H1 (cell line): ENCODE measurements around the gene BRPF1. TPM values are rescaled to one million over a fixed set of nuclear protein-coding genes. Genes with fewer than 3 reads are reported as not detected.

ENCODE experiments used
- CTCF ChIA-PET: fragments of 300-600 bp; sonication (Branson Sonifier 250); formaldehyde crosslinking; loops from one replicate; lab custom pipeline; 2021; ENCODE audit not compliant: partially characterized antibody; lab: Charles Lee
- POLR2A ChIA-PET: fragments of 300-600 bp; sonication (Branson Sonifier 250); formaldehyde crosslinking; loops from one replicate; lab custom pipeline; 2021; ENCODE audit warnings: inconsistent platforms; ENCODE audit not compliant: partially characterized antibody; lab: Charles Lee
- DNase-seq, 2 experiments: peaks; one replicate each; pipeline versions ENCODE4 v3.0.0 to v3.0.0-alpha.2; 2010 to 2022; ENCODE audit warnings: low spot score in 2 of 2, low read depth in 1 of 2, mixed read lengths in 1 of 2
- FAIRE-seq: peaks from 2 replicates; lab custom pipeline; 2011; peaks lifted over from hg19 to GRCh38; lab: Jason Lieb, UNC
- H2AFZ ChIP-seq: 2 replicates; pipeline ENCODE4 v1.8.1; 2012; ENCODE audit warnings: low read length, inconsistent platforms
- H2AK5ac ChIP-seq: 2 replicates; pipeline ENCODE4 v1.6.1; 2013; ENCODE audit warnings: low read depth, low read length
- H2BK120ac ChIP-seq: replicated peaks from 2 replicates; pipeline ENCODE3; 2013; ENCODE audit warnings: low read depth, low read length, inconsistent platforms
- H2BK12ac ChIP-seq: 2 replicates; pipeline ENCODE4 v1.6.1; 2013; ENCODE audit warnings: low read depth, low read length
- H2BK15ac ChIP-seq: 2 replicates; pipeline ENCODE4 v1.6.1; 2013; ENCODE audit warnings: low read length
- H2BK20ac ChIP-seq: 2 replicates; pipeline ENCODE4 v1.6.1; 2013; ENCODE audit warnings: low read length
- H2BK5ac ChIP-seq: 2 replicates; pipeline ENCODE4 v1.6.1; 2013; ENCODE audit warnings: low read depth, low read length
- H3K14ac ChIP-seq: 2 replicates; pipeline ENCODE4 v1.6.1; 2013; ENCODE audit warnings: inconsistent platforms; ENCODE audit not compliant: insufficient read length
- H3K18ac ChIP-seq: 2 replicates; pipeline ENCODE4 v1.6.1; 2013; ENCODE audit warnings: low read length; ENCODE audit errors: extremely low read depth
- H3K23ac ChIP-seq: 2 replicates; pipeline ENCODE4 v1.6.1; 2013; ENCODE audit warnings: inconsistent platforms; ENCODE audit not compliant: insufficient read length
- H3K23me2 ChIP-seq: 2 replicates; pipeline ENCODE4 v1.6.1; 2013; ENCODE audit warnings: low read depth, low read length
- H3K27ac ChIP-seq: 2 replicates; pipeline ENCODE4 v1.6.1; 2011; ENCODE audit warnings: low read depth, low read length, inconsistent platforms
- H3K27me3 ChIP-seq, 4 experiments: replicated peaks in 1 of 4; 1 replicate in 1 of 4; 2 replicates in 3 of 4; pipeline versions ENCODE4 v1.6.1 to v1.8.1; 2011 to 2013; ENCODE audit warnings: low read length in 3 of 4, mild to moderate bottlenecking in 3 of 4, inconsistent platforms in 2 of 4, mixed read lengths in 2 of 4, moderate library complexity in 1 of 4; ENCODE audit not compliant: control insufficient read depth in 3 of 4, insufficient read depth in 3 of 4; ENCODE audit errors: extremely low read depth in 1 of 4
- H3K36me3 ChIP-seq, 4 experiments: 2 replicates each; pipeline versions ENCODE4 v1.6.1 to v1.8.1; 2011 to 2013; ENCODE audit warnings: mild to moderate bottlenecking in 4 of 4, low read length in 3 of 4, moderate library complexity in 2 of 4, control low read depth in 1 of 4, inconsistent platforms in 1 of 4; ENCODE audit not compliant: insufficient read depth in 4 of 4, control insufficient read depth in 2 of 4
- H3K4ac ChIP-seq: replicated peaks from 2 replicates; pipeline ENCODE3; 2013; ENCODE audit warnings: low read length, low read depth, mixed read lengths, inconsistent platforms; ENCODE audit not compliant: insufficient read length
- H3K4me1 ChIP-seq, 4 experiments: replicated peaks in 1 of 4; 1 replicate in 1 of 4; 2 replicates in 3 of 4; pipeline versions ENCODE4 v1.6.1 to v1.8.1; 2011 to 2013; ENCODE audit warnings: low read length in 3 of 4, inconsistent platforms in 2 of 4, mixed read lengths in 1 of 4; ENCODE audit not compliant: insufficient read depth in 4 of 4, control insufficient read depth in 3 of 4
- H3K4me2 ChIP-seq, 2 experiments: 2 replicates each; pipeline versions ENCODE4 v1.6.1 to v1.8.1; 2011 to 2013; ENCODE audit warnings: low read depth in 2 of 2, low read length in 2 of 2, control low read depth in 1 of 2, inconsistent platforms in 1 of 2, mild to moderate bottlenecking in 1 of 2; ENCODE audit not compliant: insufficient read depth in 1 of 2
- H3K4me3 ChIP-seq, 4 experiments: fragments of 200-600, 300-600 bp in 1 of 4; sonication (generic), shearing (Covaris generic), sonication (Bioruptor Twin) in 1 of 4; 2 replicates each; pipeline versions ENCODE4 v1.5.1 to v1.8.1; 2011 to 2016; ENCODE audit warnings: low read length in 4 of 4, low read depth in 3 of 4, control low read depth in 2 of 4, inconsistent platforms in 2 of 4, mild to moderate bottlenecking in 2 of 4, mixed read lengths in 1 of 4, moderate library complexity in 1 of 4; ENCODE audit not compliant: insufficient read depth in 2 of 4; ENCODE audit errors: extremely low read depth in 1 of 4
- H3K56ac ChIP-seq: replicated peaks from 2 replicates; pipeline ENCODE3; 2013; ENCODE audit warnings: low read depth, mild to moderate bottlenecking, mixed read lengths, low read length, inconsistent platforms; ENCODE audit not compliant: insufficient read length
- H3K79me1 ChIP-seq: 2 replicates; pipeline ENCODE4 v1.6.1; 2013; ENCODE audit warnings: low read depth, low read length, control low read depth
- H3K79me2 ChIP-seq, 2 experiments: 2 replicates each; pipeline versions ENCODE4 v1.6.1 to v1.8.1; 2012 to 2013; ENCODE audit warnings: low read length in 2 of 2, mild to moderate bottlenecking in 2 of 2, inconsistent platforms in 1 of 2; ENCODE audit not compliant: insufficient read depth in 2 of 2, control insufficient read depth in 1 of 2
- H3K9ac ChIP-seq, 4 experiments: replicated peaks in 1 of 4; 1 replicate in 1 of 4; 2 replicates in 3 of 4; pipeline versions ENCODE4 v1.6.1 to v1.8.1; 2011 to 2013; ENCODE audit warnings: low read depth in 3 of 4, low read length in 3 of 4, control low read depth in 2 of 4, mild to moderate bottlenecking in 2 of 4, moderate library complexity in 2 of 4, inconsistent platforms in 1 of 4; ENCODE audit errors: extremely low read depth in 1 of 4
- H3K9me3 ChIP-seq, 2 experiments: 2 replicates each; pipeline versions ENCODE4 v1.6.1 to v1.8.1; 2012 to 2013; ENCODE audit warnings: mild to moderate bottlenecking in 2 of 2, moderate library complexity in 2 of 2, control low read depth in 1 of 2, inconsistent platforms in 1 of 2, low read depth in 1 of 2, low read length in 1 of 2, mixed read lengths in 1 of 2; ENCODE audit not compliant: insufficient read depth in 2 of 2
- H4K20me1 ChIP-seq, 2 experiments: replicated peaks in 1 of 2; 2 replicates each; pipeline versions ENCODE3 to v1.8.1; 2011 to 2013; ENCODE audit warnings: inconsistent platforms in 2 of 2, low read length in 2 of 2, mild to moderate bottlenecking in 1 of 2; ENCODE audit not compliant: insufficient read depth in 2 of 2, control insufficient read depth in 1 of 2
- H4K5ac ChIP-seq: 2 replicates; pipeline ENCODE4 v1.6.1; 2013; ENCODE audit warnings: low read length, low read depth, mixed read lengths, inconsistent platforms; ENCODE audit not compliant: insufficient read length
- H4K8ac ChIP-seq: 2 replicates; pipeline ENCODE4 v1.8.0; 2013; ENCODE audit warnings: mild to moderate bottlenecking, moderate library complexity, low read length, inconsistent platforms; ENCODE audit not compliant: insufficient read depth; ENCODE audit errors: extremely low read depth
- H4K91ac ChIP-seq: replicated peaks from 2 replicates; pipeline ENCODE3; 2013; ENCODE audit warnings: low read length, mixed read lengths, inconsistent platforms; ENCODE audit not compliant: insufficient read length
- BCL11A ChIP-seq, 2 experiments: IDR thresholded peaks; one replicate each; pipeline ENCODE4 v1.6.1; 2011; ENCODE audit warnings: low read depth in 2 of 2, low read length in 2 of 2, mild to moderate bottlenecking in 2 of 2
- BRCA1 ChIP-seq: IDR thresholded peaks from 2 replicates; pipeline ENCODE4 v1.6.1; 2012; ENCODE audit warnings: low read depth, low read length, improper control_type of control experiment
- CBX8 ChIP-seq: fragments of 300-800, 300-1000 bp; sonication (generic); IDR thresholded peaks from 2 replicates; pipeline ENCODE4 v1.7.1; 2016; ENCODE audit warnings: low read depth, low read length, borderline replicate concordance
- JUND ChIP-seq: IDR thresholded peaks from 2 replicates; pipeline ENCODE4 v1.6.1; 2011; ENCODE audit warnings: mild to moderate bottlenecking, improper control_type of control experiment, low read length
- KDM4A ChIP-seq: IDR thresholded peaks from one replicate; pipeline ENCODE4 v1.7.1; 2012; ENCODE audit warnings: low read depth, mild to moderate bottlenecking, moderate library complexity, low read length, inconsistent platforms; ENCODE audit not compliant: severe bottlenecking
- SAP30 ChIP-seq: fragments of 300-600 bp; sonication (generic); IDR thresholded peaks from 2 replicates; pipeline ENCODE4 v1.7.1; 2012; ENCODE audit warnings: low read length, moderate library complexity, mild to moderate bottlenecking, inconsistent platforms; ENCODE audit not compliant: insufficient read depth, insufficient replicate concordance
- SIRT6 ChIP-seq: IDR thresholded peaks from one replicate; pipeline ENCODE4 v1.7.1; 2012; ENCODE audit warnings: low read length, inconsistent platforms
- SP4 ChIP-seq: IDR thresholded peaks from 2 replicates; pipeline ENCODE4 v1.6.1; 2012; ENCODE audit warnings: low read length, inconsistent platforms
- SRF ChIP-seq: IDR thresholded peaks from 2 replicates; pipeline ENCODE4 v1.6.1; 2011; ENCODE audit warnings: mild to moderate bottlenecking, low read depth, low read length, moderate library complexity
- TBP ChIP-seq: IDR thresholded peaks from 2 replicates; pipeline ENCODE4 v1.6.1; 2011; ENCODE audit warnings: low read depth, low read length, improper control_type of control experiment
- YY1 ChIP-seq: IDR thresholded peaks from 2 replicates; pipeline ENCODE4 v1.6.1; 2011; ENCODE audit warnings: low read depth, mild to moderate bottlenecking, low read length
- ZNF274 ChIP-seq: IDR thresholded peaks from 2 replicates; pipeline ENCODE4 v1.7.0; 2012; ENCODE audit warnings: low read length, borderline replicate concordance; ENCODE audit errors: extremely low read depth
- WGBS, 2 experiments: shearing (Covaris generic) in 1 of 2; methylation state at CpG; one replicate each; pipeline versions ENCODE4 v1.1.6 to v1.1.7; 2013 to 2015; ENCODE audit warnings: low lambda C conversion rate in 2 of 2, mixed read lengths in 2 of 2, inconsistent platforms in 1 of 2, low coverage in 1 of 2, missing lambda C conversion rate in 1 of 2; ENCODE audit not compliant: insufficient replicate concordance in 2 of 2, insufficient coverage in 1 of 2, insufficient read length in 1 of 2; ENCODE audit errors: extremely low coverage in 1 of 2, missing lambda C conversion rate in 1 of 2; 5-methylcytosine and 5-hydroxymethylcytosine counted together
- polyA plus RNA-seq, 7 experiments: library from polyadenylated mRNA; depleted of rRNA in 3 of 7; stranded (reverse) in 5 of 7; unstranded in 2 of 7; fragments of >200 nt in 5 of 7; fragments of 200-250 nt in 2 of 7; gene quantifications; 1 replicate in 5 of 7; 2 replicates in 1 of 7; 4 replicates in 1 of 7; pipeline versions ENCODE4 v1.2.1 to v1.2.3, GENCODE V29; 2011 to 2013; ENCODE audit warnings: missing spikeins in 2 of 7, mixed read lengths in 2 of 7
- total RNA-seq: library from RNA; stranded (reverse); fragmentation: NEBNext Ultra II Directional; extraction: Animal tissue kit (Norgen Biotek cat#: 25700); gene quantifications from 2 replicates; pipeline ENCODE4 v1.2.1, GENCODE V29; 2021

The BRPF1 gene
- total and polyA plus RNA-seq, 2 of the 8 experiments (the other 6 are each of a cell fraction or from before 2014, with no cell fraction given): 11.3 to 21.7 TPM

DNA sequence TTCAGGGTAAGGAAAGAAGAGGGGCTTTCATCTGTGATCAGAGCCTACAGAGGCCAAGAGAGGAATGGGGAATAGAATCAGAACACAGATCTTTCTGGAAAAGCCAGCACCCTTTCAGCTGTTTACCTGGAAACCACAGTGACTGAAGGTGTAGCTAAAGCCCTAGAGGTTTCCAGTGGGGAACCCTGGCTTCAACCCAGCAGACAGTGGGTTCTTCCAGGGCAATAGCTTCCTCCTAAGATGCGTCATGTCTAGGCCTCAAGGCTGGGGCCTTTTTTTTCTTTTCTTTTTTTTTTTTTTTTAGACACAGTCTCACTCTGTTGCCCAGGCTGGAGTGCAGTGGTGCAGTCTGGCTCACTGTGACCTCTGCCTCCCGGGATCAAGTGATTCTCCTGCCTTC lies 31.0 kb upstream of the BRPF1 start:
- POLR2A ChIA-PET: no interaction called here
- no peak overlapping the region for H4K91ac ChIP-seq
- no peaks in the 10 kb centered on the region for H3K79me2 ChIP-seq
- H2AFZ ChIP-seq: no peak overlapping the region
- no peak overlapping the region for H3K18ac ChIP-seq
- no peaks in the 10 kb centered on the region for H3K9me3 ChIP-seq
- H4K20me1 ChIP-seq: peaks cover 0 to 6% of the 10 kb centered on the region in 2 experiments
- H3K4me1 ChIP-seq: peaks cover 0 to 6% (median 4%) of the 10 kb centered on the region in 4 experiments; a peak in 5 of 7 replicates
- no peak overlapping the region for H2AK5ac ChIP-seq
- no peaks in the 10 kb centered on the region; a peak in 2 of 8 replicates for H3K36me3 ChIP-seq
- TF ChIP-seq BRCA1: no peak
- TF ChIP-seq BCL11A (IDR thresholded peaks at IDR 0.05; ENCODE audit: low read depth in 2 of 2, low read length in 2 of 2): no peak
- TF ChIP-seq SIRT6: no peak
- TF ChIP-seq JUND: no peak
- no peak for TF ChIP-seq SP4
- TF ChIP-seq SRF: no peak
- TF ChIP-seq SAP30: no peak
- TF ChIP-seq ZNF274: no peak
- TF ChIP-seq CBX8: no peak
- TF ChIP-seq KDM4A: no peak
- TF ChIP-seq TBP: no peak
- no peak for TF ChIP-seq YY1
- no peak overlapping the region for H4K5ac ChIP-seq
- H2BK15ac ChIP-seq: no peak overlapping the region
- no peak overlapping the region for H2BK5ac ChIP-seq
- peaks cover 0 to 16% (median 11%) of the 10 kb centered on the region in 4 experiments; a peak in 6 of 7 replicates for H3K27me3 ChIP-seq
- FAIRE-seq (no peak), DNase-seq (no peak)
- no peak overlapping the region for H3K4me3 ChIP-seq
- no peak overlapping the region for H3K14ac ChIP-seq
- H3K79me1 ChIP-seq: no peaks in the 10 kb centered on the region
- H3K56ac ChIP-seq: no peak overlapping the region
- H2BK12ac ChIP-seq: no peak overlapping the region
- H2BK20ac ChIP-seq: no peak overlapping the region
- H4K8ac ChIP-seq: no peak overlapping the region
- CTCF ChIA-PET: interaction anchor here (1.0 to 7.7 kb wide), 4 partner anchors 10 to 200 kb away, joined by 4 to 43 read pairs (median 5); no protein-coding TSS in a partner anchor
- H3K4ac ChIP-seq: no peak overlapping the region
- no peak overlapping the region for H3K4me2 ChIP-seq
- no peak overlapping the region for H3K9ac ChIP-seq
- H3K23ac ChIP-seq: no peak overlapping the region
- peaks cover 14% of the 10 kb centered on the region; the same call in 1 of the 2 replicates for H3K23me2 ChIP-seq
- 100% methylated on average over 2 of the region's 2 CpGs; no CpG with 5 or more reads in 1 of the 2 experiments for WGBS, 2 experiments
- H2BK120ac ChIP-seq: no peak overlapping the region
- H3K27ac ChIP-seq: no peak overlapping the region
